Colonic mucosa (tissue), 4 donors: ENCODE data around the gene MPIG6B. TPM values are rescaled to one million over a fixed set of nuclear protein-coding genes. Genes with fewer than 3 reads are reported as not detected.

Experiments
- DNase-seq: peaks from one replicate; pipeline ENCODE4 v3.0.0-alpha.2; 2020
- H3K27ac ChIP-seq: fragments of 200-600 bp; one replicate; pipeline ENCODE4 v1.8.0; 2021
- H3K27me3 ChIP-seq: fragments of 200-600 bp; one replicate; pipeline ENCODE4 v1.8.0; 2021
- H3K36me3 ChIP-seq: fragments of 200-600 bp; one replicate; pipeline ENCODE4 v1.8.0; 2021
- H3K4me1 ChIP-seq: fragments of 200-600 bp; one replicate; pipeline ENCODE4 v1.8.0; 2021; ENCODE audit warnings: mild to moderate bottlenecking
- H3K4me3 ChIP-seq: fragments of 200-600 bp; one replicate; pipeline ENCODE4 v1.8.0; 2021
- H3K9ac ChIP-seq, 2 donors: one replicate each; pipeline ENCODE4 v1.7.0; 2013; ENCODE audit warnings: control low read depth in 2 of 2, low read depth in 2 of 2, low read length in 2 of 2
- H3K9me3 ChIP-seq: fragments of 200-600 bp; one replicate; pipeline ENCODE4 v1.8.0; 2021
- intact Hi-C: fragments of 100-400 bp; cut with DNase I; formaldehyde crosslinking; loops from one replicate; pipeline ENCODE4 v1.14.1; 2022
- total RNA-seq, 2 donors: library from RNA; stranded (reverse); fragmentation: NEBNext Ultra II Directional in 1 of 2; extraction: Animal tissue kit (Norgen Biotek cat#: 25700) in 1 of 2; gene quantifications; one replicate each; pipeline ENCODE4 v1.2.1, GENCODE V29; 2021
- TF ChIP-seq, protein P1 (sequence below): fragments of 200-600 bp; IDR thresholded peaks from one replicate; pipeline ENCODE4 v1.8.0; 2022; ENCODE audit warnings: antibody characterized with exemption, mild to moderate bottlenecking
- donor health status: healthy.
- donor health status: DM: no; HTN: no; CAD: no.
- donor health status: DM: no; HTN: no; CAD: no.

The MPIG6B gene
- total RNA-seq, 2 donors from 2014 or later, result 0.19 to 0.57 TPM

DNA sequence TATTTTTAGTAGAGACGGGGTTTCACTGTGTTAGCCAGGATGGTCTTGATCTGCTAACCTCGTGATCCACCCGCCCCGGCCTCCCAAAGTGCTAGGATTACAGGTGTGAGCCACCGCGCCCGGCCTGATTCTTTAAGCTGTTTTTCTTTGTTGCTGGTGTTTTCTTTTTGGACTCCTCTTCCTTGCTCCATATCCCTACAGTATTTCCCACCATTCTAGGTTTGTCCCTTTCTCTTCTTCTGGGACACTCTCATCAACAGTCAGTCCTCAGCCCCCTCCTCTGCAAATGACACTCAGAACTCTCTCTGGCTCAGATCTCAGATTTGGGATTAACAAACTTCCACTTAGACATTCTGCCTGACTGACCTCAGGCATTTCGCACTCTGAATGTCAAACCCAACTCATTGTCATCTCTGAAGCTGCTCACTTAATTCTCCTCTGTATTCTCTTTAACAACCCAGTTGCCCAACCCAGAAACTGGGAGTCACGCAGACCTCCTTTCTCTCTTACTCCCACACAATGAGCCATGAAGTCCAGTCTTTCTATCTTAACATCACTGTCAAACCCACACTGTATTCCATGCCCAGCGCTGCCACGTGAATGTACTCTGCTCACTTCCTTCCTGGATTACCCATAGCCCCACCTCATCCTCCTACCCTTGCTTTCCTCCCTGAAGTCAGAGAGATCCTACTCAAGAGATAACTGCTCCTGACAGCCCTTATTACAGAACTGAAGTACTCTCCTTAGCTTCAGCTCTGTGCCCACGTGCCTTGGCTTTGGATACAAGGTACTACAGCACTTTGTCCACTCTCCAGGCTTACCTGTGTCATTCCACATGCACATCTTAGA, 2.6 kb downstream of the MPIG6B start:
- no peak overlapping the region for H3K27ac ChIP-seq
- no peak overlapping the region for H3K4me3 ChIP-seq
- H3K9me3 ChIP-seq, result no peaks in the 10 kb centered on the region
- H3K36me3 ChIP-seq, result no peaks in the 10 kb centered on the region
- H3K9ac ChIP-seq, result no peak overlapping the region
- intact Hi-C loops, result no loop called here
- TF ChIP-seq, protein P1, sequence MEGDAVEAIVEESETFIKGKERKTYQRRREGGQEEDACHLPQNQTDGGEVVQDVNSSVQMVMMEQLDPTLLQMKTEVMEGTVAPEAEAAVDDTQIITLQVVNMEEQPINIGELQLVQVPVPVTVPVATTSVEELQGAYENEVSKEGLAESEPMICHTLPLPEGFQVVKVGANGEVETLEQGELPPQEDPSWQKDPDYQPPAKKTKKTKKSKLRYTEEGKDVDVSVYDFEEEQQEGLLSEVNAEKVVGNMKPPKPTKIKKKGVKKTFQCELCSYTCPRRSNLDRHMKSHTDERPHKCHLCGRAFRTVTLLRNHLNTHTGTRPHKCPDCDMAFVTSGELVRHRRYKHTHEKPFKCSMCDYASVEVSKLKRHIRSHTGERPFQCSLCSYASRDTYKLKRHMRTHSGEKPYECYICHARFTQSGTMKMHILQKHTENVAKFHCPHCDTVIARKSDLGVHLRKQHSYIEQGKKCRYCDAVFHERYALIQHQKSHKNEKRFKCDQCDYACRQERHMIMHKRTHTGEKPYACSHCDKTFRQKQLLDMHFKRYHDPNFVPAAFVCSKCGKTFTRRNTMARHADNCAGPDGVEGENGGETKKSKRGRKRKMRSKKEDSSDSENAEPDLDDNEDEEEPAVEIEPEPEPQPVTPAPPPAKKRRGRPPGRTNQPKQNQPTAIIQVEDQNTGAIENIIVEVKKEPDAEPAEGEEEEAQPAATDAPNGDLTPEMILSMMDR, result no peak
- no peak for DNase-seq
- peaks cover 13% of the 10 kb centered on the region for H3K4me1 ChIP-seq
- H3K27me3 ChIP-seq, result no peaks in the 10 kb centered on the region

DNA sequence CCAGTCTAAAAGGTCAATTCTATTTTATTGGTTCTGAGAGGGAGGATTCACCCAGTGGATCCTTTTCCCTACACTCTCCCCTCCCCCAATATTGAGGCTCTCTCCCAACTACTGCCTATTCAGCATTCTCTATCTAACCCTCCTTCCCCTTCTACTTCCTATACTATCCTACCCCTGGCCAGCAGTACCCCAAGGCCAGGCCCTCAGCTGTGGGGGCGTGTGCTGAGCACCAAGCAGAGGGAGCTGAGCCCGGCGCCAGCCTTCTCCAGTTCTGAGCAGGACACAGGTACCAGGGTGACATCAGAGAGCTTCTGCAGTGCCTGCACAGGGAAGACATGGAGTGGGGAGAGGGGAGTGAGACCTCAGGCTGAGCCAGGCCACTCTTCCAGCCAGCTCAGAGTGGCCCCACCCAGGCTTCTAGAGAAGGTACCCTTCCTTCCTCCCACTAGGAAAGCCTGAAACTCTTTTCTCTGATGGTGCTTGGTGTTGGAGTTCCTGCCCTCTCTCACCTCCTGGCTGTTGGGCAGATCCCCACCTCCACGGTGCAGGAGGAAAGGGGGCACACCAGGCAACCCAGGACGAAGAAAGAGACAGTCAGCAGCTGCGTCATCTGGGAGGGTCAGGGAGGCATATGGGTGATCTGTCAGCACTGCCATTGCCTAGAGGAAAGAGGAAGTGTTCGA, 4.0 kb downstream of the MPIG6B start:
- Histone ChIP-seq H3K4me1 (peaks cover 13% of the 10 kb centered on the region), H3K9ac (peak overlapping the region; percentile 4 to 95), H3K36me3 (peaks cover 6% of the 10 kb centered on the region), H3K9me3 (no peaks in the 10 kb centered on the region), H3K27me3 (no peaks in the 10 kb centered on the region), H3K27ac (peak overlapping the region; percentile 96), H3K4me3 (no peak overlapping the region)
- TF ChIP-seq, protein P1, result no peak
- intact Hi-C loops, result no loop called here
- no peak for DNase-seq

DNA sequence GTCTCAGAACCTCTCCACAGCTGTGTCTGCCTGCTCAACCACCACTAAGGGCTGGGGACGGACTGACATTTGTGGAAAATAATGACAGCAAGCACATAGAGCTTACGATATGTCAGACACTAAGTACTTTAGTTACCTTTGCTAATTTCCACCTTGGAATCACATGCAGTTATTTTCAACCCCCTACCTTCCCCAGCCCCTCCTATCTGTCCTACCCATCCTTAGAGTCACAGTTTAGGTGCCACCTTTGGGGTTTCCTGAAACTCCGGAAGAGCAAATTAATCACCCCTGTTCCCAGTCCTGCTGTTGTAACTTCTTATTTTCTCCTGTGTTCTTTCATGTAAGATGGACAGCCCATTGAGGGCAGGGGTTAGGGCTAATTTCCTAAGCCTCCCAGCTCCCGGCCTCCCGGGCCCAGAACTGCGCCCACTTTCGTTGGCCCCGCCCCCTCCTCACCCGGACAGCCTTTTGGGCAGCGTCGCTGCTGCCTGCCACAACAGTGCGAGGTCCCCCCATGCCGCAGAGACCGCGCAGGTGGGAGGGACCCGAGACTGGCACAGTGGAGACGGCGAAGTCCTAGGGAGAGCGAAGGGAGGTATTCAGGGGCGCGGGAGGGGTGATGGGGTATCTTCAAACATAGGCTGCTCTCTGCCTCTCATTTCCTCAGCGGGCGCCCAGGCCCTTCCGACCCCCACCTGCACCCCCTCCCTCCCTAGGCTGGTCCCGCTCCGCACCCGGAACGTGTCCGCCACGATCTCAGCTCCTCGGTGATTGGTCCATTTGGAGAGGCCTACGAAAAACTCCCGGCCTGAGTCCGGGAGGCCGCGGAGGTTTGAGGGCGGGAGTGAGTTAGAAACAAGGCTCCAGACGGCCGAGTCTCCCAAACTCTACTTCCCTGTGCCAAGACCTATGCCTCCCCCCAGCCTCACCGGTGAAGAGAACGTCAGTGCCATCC, 4.8 kb downstream of the MPIG6B start:
- TF ChIP-seq, protein P1, result no peak

DNA sequence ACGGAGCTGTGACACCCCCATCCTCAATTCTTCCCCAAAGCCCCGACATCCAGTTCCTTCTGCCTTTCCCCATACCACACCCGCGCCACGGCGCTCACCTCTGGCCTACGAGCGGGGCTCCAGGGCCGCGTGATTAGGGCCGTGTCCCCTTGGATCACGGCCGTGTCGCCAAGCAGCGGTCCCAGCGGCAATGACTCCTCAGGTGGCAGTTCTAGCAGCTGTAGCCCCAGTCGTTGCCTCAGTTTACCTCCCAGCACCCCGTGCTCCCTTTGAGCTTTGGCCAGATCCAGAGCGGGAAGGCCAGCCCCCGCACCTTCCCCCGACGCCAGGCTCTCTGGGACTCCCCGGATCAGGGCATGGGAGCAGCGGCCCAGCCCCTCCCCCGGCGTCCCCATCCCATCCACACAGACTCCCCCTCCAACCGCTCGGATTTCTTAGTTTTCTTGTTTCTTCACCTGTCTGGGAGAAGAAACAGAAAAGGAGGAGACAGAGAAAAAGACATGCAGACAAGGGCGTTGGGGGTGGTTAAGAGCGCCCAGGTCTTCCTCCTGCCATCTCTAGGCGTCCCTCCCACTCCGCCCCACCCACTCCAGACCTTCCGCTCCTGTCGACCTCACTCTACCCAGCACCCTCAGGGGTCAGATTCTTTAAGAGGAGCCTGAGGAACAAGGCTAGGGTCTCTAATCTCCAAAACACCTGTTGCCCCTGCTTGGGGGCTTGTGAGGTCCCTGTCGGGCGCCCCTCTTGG, 5.8 kb downstream of the MPIG6B start, which contains the start of gene DDAH2:
DDAH2 (minus strand) TSS at position 533 of the 748 bp plus-strand sequence; CDS start at position 395, 138 bp downstream.
- H3K27ac ChIP-seq, result peak within 1 kb of the TSS; percentile 96
- peaks cover 14% of the 10 kb centered on the region for H3K36me3 ChIP-seq
- H3K9ac ChIP-seq, result peak within 1 kb of the TSS; percentile 76 to 95
- intact Hi-C loops, result no loop called here
- DNase-seq, result no peak
- peak within 1 kb of the TSS; percentile 60 for H3K4me3 ChIP-seq
- TF ChIP-seq, protein P1, result no peak
- H3K9me3 ChIP-seq, result no peaks in the 10 kb centered on the region
- peaks cover 13% of the 10 kb centered on the region for H3K4me1 ChIP-seq
- no peaks in the 10 kb centered on the region for H3K27me3 ChIP-seq

More for the DNA sequence above, 4.8 kb downstream of the MPIG6B start:
- Histone ChIP-seq H3K4me3 (peak overlapping the region; percentile 60), H3K27ac (peak overlapping the region; percentile 96), H3K27me3 (no peaks in the 10 kb centered on the region), H3K4me1 (peaks cover 13% of the 10 kb centered on the region), H3K9me3 (no peaks in the 10 kb centered on the region), H3K36me3 (peaks cover 10% of the 10 kb centered on the region), H3K9ac (peak overlapping the region; percentile 76 to 95)
- intact Hi-C loops, result no loop called here
- no peak for DNase-seq
